Loucy (cell line): ENCODE results near the gene PPP2R3B.
"Not testable (repeated sequence)": the region's sequence is repeated elsewhere in the genome, so short reads cannot be mapped to it uniquely, and the experiment has no call there.

ENCODE experiments used
- H2AFZ ChIP-seq: fragments of 200-600 bp; sonication (generic); 2 replicates; pipeline ENCODE4 v1.6.0; 2016; ENCODE audit warnings: antibody characterized with exemption, mild to moderate bottlenecking, low read length, moderate library complexity
- H3F3A ChIP-seq: fragments of 200-600 bp; 2 replicates; pipeline ENCODE4 v1.6.0; 2016; ENCODE audit warnings: antibody characterized with exemption, low read depth, mild to moderate bottlenecking
- H3K27me3 ChIP-seq: fragments of 200-600 bp; sonication (generic); 2 replicates; pipeline ENCODE4 v1.6.1; 2014; ENCODE audit warnings: low read length, mild to moderate bottlenecking; ENCODE audit not compliant: insufficient read depth, poor library complexity, severe bottlenecking
- H3K36me3 ChIP-seq: fragments of 200-600 bp; sonication (generic); 2 replicates; pipeline ENCODE4 v1.6.1; 2016; ENCODE audit warnings: low read length; ENCODE audit not compliant: insufficient read depth
- H3K4me1 ChIP-seq: fragments of 200-600 bp; sonication (generic); 2 replicates; pipeline ENCODE4 v1.5.1; 2014; ENCODE audit warnings: low read length, mild to moderate bottlenecking; ENCODE audit not compliant: insufficient read depth, poor library complexity, severe bottlenecking
- H3K4me2 ChIP-seq: fragments of 200-600 bp; sonication (generic); 2 replicates; pipeline ENCODE4 v1.6.0; 2014; ENCODE audit warnings: antibody characterized with exemption, low read length, low read depth, mild to moderate bottlenecking; ENCODE audit not compliant: poor library complexity, severe bottlenecking
- H3K4me3 ChIP-seq: fragments of 200-600 bp; sonication (generic); 2 replicates; pipeline ENCODE4 v1.5.1; 2014; ENCODE audit warnings: low read length, mild to moderate bottlenecking, mixed read lengths; ENCODE audit not compliant: poor library complexity, severe bottlenecking
- H3K79me2 ChIP-seq: fragments of 200-600 bp; sonication (generic); 2 replicates; pipeline ENCODE4 v1.6.1; 2014; ENCODE audit warnings: low read length; ENCODE audit not compliant: insufficient read depth
- H3K9ac ChIP-seq: fragments of 200-600 bp; sonication (generic); 2 replicates; pipeline ENCODE4 v1.6.0; 2014; ENCODE audit warnings: mild to moderate bottlenecking, low read depth, low read length, moderate library complexity; ENCODE audit not compliant: poor library complexity, severe bottlenecking
- H3K9me2 ChIP-seq: fragments of 200-600 bp; sonication (generic); replicated peaks from 2 replicates; pipeline ENCODE4 v1.6.1; 2016; ENCODE audit warnings: low read depth, low read length, mixed read lengths
- H3K9me3 ChIP-seq: fragments of 200-600 bp; sonication (generic); 2 replicates; pipeline ENCODE4 v1.6.1; 2014; ENCODE audit warnings: mild to moderate bottlenecking, antibody characterized with exemption, low read length, low read depth; ENCODE audit not compliant: insufficient read depth
- H4K20me1 ChIP-seq: fragments of 200-600 bp; sonication (generic); 2 replicates; pipeline ENCODE4 v1.6.0; 2014; ENCODE audit warnings: antibody characterized with exemption, low read length, mild to moderate bottlenecking; ENCODE audit not compliant: insufficient read depth, poor library complexity, severe bottlenecking
- CTCF ChIP-seq: fragments of 200-600 bp; sonication (generic); conservative IDR thresholded peaks from 2 replicates; pipeline ENCODE4 v1.5.1; 2014; ENCODE audit warnings: mild to moderate bottlenecking, antibody characterized with exemption, low read length
- EZH2phosphoT487 ChIP-seq: fragments of 200-600 bp; IDR thresholded peaks from 2 replicates; pipeline ENCODE4 v1.6.1; 2018; ENCODE audit warnings: antibody characterized with exemption, mild to moderate bottlenecking, moderate library complexity, borderline replicate concordance

Gene PPP2R3B

GRCh38 chrX:433771-434170, 47.1 kb upstream of the PPP2R3B start:
- no peaks in the 10 kb centered on the region for H3K27me3 ChIP-seq
- H3K4me1 ChIP-seq: no peaks in the 10 kb centered on the region
- no peak overlapping the region for H3K4me3 ChIP-seq
- H3K9ac ChIP-seq: no peak overlapping the region
- H4K20me1 ChIP-seq: no peaks in the 10 kb centered on the region
- no peaks in the 10 kb centered on the region for H3K9me3 ChIP-seq
- H3F3A ChIP-seq: no peaks in the 10 kb centered on the region
- H3K79me2 ChIP-seq: no peaks in the 10 kb centered on the region
- H2AFZ ChIP-seq: no peak overlapping the region
- no peaks in the 10 kb centered on the region for H3K36me3 ChIP-seq
- H3K9me2 ChIP-seq: no peaks in the 10 kb centered on the region
- no peak overlapping the region for H3K4me2 ChIP-seq
- TF ChIP-seq EZH2phosphoT487: no peak
- no peak for TF ChIP-seq CTCF

- H3K79me2 ChIP-seq: not testable (repeated sequence)
Measured at GRCh38 chrX:432666-433065, 46.0 kb upstream of the PPP2R3B start.

GRCh38 chrX:431492-432111, 44.9 kb upstream of the PPP2R3B start:
- no peaks in the 10 kb centered on the region for H3F3A ChIP-seq
- H2AFZ ChIP-seq: no peak overlapping the region
- H4K20me1 ChIP-seq: no peaks in the 10 kb centered on the region
- TF ChIP-seq CTCF (no peak), EZH2phosphoT487 (no peak)
- no peaks in the 10 kb centered on the region for H3K9me2 ChIP-seq
- H3K4me3 ChIP-seq: no peak overlapping the region
- no peaks in the 10 kb centered on the region for H3K27me3 ChIP-seq
- no peaks in the 10 kb centered on the region for H3K36me3 ChIP-seq
- H3K4me2 ChIP-seq: no peak overlapping the region
- no peaks in the 10 kb centered on the region for H3K4me1 ChIP-seq
- H3K79me2 ChIP-seq: no peaks in the 10 kb centered on the region
- H3K9me3 ChIP-seq: no peaks in the 10 kb centered on the region
- H3K9ac ChIP-seq: no peak overlapping the region

More at GRCh38 chrX:432666-433065, 46.0 kb upstream of the PPP2R3B start:
- H3K9me2 ChIP-seq, H3K36me3 ChIP-seq, H3K9ac ChIP-seq, H3K4me2 ChIP-seq, H3K4me1 ChIP-seq, H4K20me1 ChIP-seq, H2AFZ ChIP-seq, H3F3A ChIP-seq, H3K4me3 ChIP-seq, H3K27me3 ChIP-seq, H3K9me3 ChIP-seq: not testable (repeated sequence)

- Histone ChIP-seq H3K79me2 (no peaks in the 10 kb centered on the region), H3K4me2 (no peak overlapping the region), H3K9ac (no peak overlapping the region)
Measured at GRCh38 chrX:431056-431455, 44.3 kb upstream of the PPP2R3B start.

More at GRCh38 chrX:431056-431455, 44.3 kb upstream of the PPP2R3B start:
- Histone ChIP-seq H3K4me3 (no peak overlapping the region), H3K4me1 (no peaks in the 10 kb centered on the region), H4K20me1 (no peaks in the 10 kb centered on the region), H3K36me3 (no peaks in the 10 kb centered on the region), H3K9me3 (no peaks in the 10 kb centered on the region), H3F3A (no peaks in the 10 kb centered on the region), H2AFZ (no peak overlapping the region), H3K9me2 (no peaks in the 10 kb centered on the region), H3K27me3 (no peaks in the 10 kb centered on the region)
- no peak for TF ChIP-seq CTCF
- no peak for TF ChIP-seq EZH2phosphoT487
